ENCODE data around the gene HPS3. TPM values are rescaled to one million over a fixed set of nuclear protein-coding genes. Genes with fewer than 3 reads are reported as not detected.

HPS3 gene, protein sequence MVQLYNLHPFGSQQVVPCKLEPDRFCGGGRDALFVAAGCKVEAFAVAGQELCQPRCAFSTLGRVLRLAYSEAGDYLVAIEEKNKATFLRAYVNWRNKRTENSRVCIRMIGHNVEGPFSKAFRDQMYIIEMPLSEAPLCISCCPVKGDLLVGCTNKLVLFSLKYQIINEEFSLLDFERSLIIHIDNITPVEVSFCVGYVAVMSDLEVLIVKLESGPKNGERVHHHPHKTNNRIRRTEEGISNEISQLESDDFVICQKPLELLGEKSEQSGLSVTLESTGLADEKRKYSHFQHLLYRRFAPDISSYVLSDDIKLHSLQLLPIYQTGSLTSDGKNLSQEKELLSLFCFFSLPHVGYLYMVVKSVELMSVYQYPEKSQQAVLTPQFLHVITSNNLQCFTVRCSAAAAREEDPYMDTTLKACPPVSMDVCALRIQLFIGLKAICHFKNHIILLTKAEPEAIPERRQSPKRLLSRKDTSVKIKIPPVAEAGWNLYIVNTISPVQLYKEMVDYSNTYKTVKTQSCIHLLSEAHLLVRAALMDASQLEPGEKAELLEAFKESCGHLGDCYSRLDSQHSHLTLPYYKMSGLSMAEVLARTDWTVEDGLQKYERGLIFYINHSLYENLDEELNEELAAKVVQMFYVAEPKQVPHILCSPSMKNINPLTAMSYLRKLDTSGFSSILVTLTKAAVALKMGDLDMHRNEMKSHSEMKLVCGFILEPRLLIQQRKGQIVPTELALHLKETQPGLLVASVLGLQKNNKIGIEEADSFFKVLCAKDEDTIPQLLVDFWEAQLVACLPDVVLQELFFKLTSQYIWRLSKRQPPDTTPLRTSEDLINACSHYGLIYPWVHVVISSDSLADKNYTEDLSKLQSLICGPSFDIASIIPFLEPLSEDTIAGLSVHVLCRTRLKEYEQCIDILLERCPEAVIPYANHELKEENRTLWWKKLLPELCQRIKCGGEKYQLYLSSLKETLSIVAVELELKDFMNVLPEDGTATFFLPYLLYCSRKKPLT
- total RNA-seq: 10 to 100 TPM; 23.0 to 27.9 (median 24.4) TPM

DNA sequence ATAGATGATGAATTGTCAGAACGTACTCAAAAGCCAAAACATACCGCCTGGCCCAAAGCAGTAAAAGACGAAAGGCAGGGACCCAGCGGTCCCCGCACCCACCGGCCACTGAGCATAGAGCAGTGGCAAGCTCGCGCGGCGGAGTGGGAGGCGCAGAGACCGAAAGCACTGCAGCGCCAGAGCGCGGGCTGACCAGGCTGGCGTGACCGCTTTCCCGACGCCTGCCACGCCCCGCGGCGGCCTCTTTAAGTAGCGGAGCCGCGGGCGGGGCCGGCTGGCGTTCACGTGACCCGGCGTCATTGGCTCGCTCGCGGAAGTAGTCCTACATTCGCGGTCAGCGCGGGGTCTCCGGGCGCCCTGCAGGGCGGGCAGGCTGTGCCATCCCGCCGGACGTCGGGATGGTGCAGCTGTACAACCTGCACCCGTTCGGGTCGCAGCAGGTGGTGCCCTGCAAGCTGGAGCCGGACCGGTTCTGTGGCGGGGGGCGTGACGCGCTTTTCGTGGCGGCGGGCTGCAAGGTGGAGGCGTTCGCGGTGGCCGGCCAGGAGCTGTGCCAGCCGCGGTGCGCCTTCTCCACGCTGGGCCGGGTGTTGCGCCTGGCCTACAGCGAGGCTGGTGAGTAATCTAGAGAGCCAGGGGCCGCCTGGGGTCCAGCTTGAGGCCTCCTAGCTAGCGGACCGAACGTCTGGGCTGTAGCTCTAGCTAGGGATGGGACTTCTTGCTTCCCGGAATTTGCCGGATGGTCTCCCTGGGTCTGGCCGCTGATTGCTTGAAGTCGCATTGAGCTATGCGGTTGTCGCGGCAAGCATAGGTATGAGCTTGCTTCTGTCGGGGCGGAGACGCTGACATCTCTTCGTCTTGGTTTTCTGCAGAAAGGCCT lies at the start of gene HPS3:
Gene HPS3, plus strand, starts transcription at position 313 of the 880 bp plus-strand sequence. Its CDS starts 86 bp downstream, at position 399.
- H3K27me3 ChIP-seq: no peaks in the 10 kb centered on the region
- 1 to 2% methylated on average over 22 to 31 of the region's 84 CpGs for WGBS, 2 donors
- H3K27ac ChIP-seq: peak within 1 kb of the TSS; percentile 78 to 91 (median 85)
- peak; percentile 93 to 94 for DNase-seq
- TF ChIP-seq, protein P1, sequence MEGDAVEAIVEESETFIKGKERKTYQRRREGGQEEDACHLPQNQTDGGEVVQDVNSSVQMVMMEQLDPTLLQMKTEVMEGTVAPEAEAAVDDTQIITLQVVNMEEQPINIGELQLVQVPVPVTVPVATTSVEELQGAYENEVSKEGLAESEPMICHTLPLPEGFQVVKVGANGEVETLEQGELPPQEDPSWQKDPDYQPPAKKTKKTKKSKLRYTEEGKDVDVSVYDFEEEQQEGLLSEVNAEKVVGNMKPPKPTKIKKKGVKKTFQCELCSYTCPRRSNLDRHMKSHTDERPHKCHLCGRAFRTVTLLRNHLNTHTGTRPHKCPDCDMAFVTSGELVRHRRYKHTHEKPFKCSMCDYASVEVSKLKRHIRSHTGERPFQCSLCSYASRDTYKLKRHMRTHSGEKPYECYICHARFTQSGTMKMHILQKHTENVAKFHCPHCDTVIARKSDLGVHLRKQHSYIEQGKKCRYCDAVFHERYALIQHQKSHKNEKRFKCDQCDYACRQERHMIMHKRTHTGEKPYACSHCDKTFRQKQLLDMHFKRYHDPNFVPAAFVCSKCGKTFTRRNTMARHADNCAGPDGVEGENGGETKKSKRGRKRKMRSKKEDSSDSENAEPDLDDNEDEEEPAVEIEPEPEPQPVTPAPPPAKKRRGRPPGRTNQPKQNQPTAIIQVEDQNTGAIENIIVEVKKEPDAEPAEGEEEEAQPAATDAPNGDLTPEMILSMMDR (IDR thresholded peaks at IDR 0.05): peak in 1 of 6 experiments; percentile 4
- peak; percentile 54 to 95 for TF ChIP-seq POLR2A (IDR thresholded peaks at IDR 0.05)
- H3K4me3 ChIP-seq (replicated peaks in 1 of 3): peak within 1 kb of the TSS; percentile 90 to 94 (median 94)
- peaks cover 30 to 31% of the 10 kb centered on the region in 2 donors for H3K4me1 ChIP-seq
- H3K36me3 ChIP-seq: no peaks in the 10 kb centered on the region
- no peaks in the 10 kb centered on the region for H3K9me3 ChIP-seq
- intact Hi-C loops (cut with DNase I): no loop called here

DNA sequence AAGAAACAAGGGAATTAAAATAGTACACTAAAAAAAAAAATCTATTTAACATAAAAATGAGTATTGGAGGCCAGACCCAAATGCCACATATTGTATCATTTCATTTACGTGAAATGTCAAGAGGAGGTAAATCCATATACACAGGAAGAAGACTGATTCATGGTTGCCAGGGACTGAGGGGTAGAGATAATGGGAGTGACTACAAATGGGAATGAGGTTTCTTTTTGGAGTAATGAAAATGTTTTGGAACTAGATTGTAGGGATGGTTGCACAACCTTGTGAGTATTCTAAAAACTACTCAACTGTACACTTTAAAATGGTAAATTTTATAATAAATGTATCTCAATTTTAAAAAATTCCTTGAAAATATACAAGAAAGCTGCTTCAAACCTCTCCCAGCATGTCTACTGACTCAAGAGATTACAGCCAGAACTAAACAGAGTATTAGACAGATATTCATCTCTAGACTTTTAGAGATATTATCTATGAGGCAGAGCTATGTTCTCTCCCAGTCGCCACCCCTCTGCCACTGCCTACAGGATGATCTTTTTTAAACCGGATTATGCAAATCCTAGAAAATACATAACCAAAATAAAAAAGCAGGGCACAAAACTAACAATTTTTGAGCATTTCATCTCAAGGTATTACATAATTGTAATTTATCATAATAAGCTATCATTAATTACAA lies 49.3 kb upstream of the HPS3 start:
- Histone ChIP-seq H3K4me3 (replicated peaks in 1 of 3) (no peak overlapping the region), H3K36me3 (no peaks in the 10 kb centered on the region), H3K9me3 (no peaks in the 10 kb centered on the region), H3K27ac (no peak overlapping the region), H3K4me1 (peaks cover 1 to 3% of the 10 kb centered on the region in 2 donors), H3K27me3 (no peaks in the 10 kb centered on the region)
- TF ChIP-seq, protein P1 (IDR thresholded peaks at IDR 0.05): no peak
- no peak for TF ChIP-seq POLR2A (IDR thresholded peaks at IDR 0.05)
- WGBS, 2 donors: 94 to 96% methylated on average over 3 of the region's 3 CpGs
- intact Hi-C loops (cut with DNase I): no loop called here
- DNase-seq: no peak

DNA sequence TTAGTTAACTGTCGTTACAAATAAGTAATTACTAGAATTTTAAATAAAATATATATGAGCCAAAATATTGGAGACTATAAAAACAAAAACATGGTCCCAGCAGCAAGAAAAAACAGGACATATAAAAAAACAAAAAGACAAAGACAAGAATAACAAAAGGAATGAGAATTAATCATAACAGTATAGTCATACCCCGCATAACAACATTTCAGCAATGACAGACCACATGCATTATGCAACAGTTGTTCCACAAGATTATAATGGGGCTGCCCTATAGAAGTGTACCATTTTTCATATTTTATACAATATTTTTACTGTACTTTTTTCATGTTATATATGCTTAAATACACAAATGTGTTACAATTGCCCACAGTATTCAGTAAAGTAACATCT lies 48.7 kb upstream of the HPS3 start:
- intact Hi-C loops (cut with DNase I): no loop called here
- TF ChIP-seq, protein P1 (IDR thresholded peaks at IDR 0.05): no peak
- no peak for TF ChIP-seq POLR2A (IDR thresholded peaks at IDR 0.05)
- Histone ChIP-seq H3K27ac (no peak overlapping the region), H3K9me3 (no peaks in the 10 kb centered on the region), H3K4me1 (peaks cover 3 to 6% of the 10 kb centered on the region in 2 donors), H3K4me3 (replicated peaks in 1 of 3) (no peak overlapping the region), H3K36me3 (no peaks in the 10 kb centered on the region), H3K27me3 (no peaks in the 10 kb centered on the region)
- 97% methylated on average over 2 of the region's 2 CpGs for WGBS, 2 donors
- DNase-seq: no peak

DNA sequence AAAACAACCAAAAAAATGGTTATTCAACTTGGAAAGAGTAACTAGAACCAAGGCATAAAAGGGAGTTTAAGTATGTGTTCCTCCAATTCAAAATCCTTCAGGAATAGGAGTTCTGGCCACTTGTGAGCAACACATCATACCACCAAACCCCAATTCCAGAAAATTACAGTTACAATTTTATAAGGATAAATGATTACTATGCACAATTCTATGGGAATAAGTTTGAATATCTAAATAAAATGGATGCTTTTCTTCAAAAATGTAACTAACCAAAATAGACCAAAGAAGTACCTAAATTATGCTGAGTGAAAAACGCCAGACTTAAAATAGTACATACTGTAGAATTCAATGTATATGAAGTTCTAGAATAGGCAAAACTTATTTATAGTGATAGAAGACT lies 47.7 kb upstream of the HPS3 start:
- Histone ChIP-seq H3K27ac (no peak overlapping the region), H3K27me3 (no peaks in the 10 kb centered on the region), H3K9me3 (no peaks in the 10 kb centered on the region), H3K4me1 (peaks cover 5 to 6% of the 10 kb centered on the region in 2 donors), H3K4me3 (replicated peaks in 1 of 3) (no peak overlapping the region), H3K36me3 (no peaks in the 10 kb centered on the region)
- no peak for DNase-seq
- intact Hi-C loops (cut with DNase I): no loop called here
- 95 to 96% methylated on average over 1 of the region's 1 CpG for WGBS, 2 donors
- TF ChIP-seq, protein P1 (IDR thresholded peaks at IDR 0.05): no peak
- no peak for TF ChIP-seq POLR2A (IDR thresholded peaks at IDR 0.05)

All from thyroid gland (tissue), 4 donors.